Left kidney (tissue), 2 donors: ENCODE data around the gene FAM20B. TPM values are rescaled to one million over a fixed set of nuclear protein-coding genes. Genes with fewer than 3 reads are reported as not detected.

Experiments used
- DNase-seq: peaks from one replicate; pipeline ENCODE4 v3.0.0-alpha.2; 2013
- polyA plus RNA-seq: library from polyadenylated mRNA; unstranded; fragments of 120-200 nt; gene quantifications from one replicate; pipeline ENCODE4 v1.2.1, GENCODE V29; 2013; ENCODE audit not compliant: insufficient read length

Gene FAM20B
- polyA plus RNA-seq, 1 donor, result 47.5 TPM

DNA sequence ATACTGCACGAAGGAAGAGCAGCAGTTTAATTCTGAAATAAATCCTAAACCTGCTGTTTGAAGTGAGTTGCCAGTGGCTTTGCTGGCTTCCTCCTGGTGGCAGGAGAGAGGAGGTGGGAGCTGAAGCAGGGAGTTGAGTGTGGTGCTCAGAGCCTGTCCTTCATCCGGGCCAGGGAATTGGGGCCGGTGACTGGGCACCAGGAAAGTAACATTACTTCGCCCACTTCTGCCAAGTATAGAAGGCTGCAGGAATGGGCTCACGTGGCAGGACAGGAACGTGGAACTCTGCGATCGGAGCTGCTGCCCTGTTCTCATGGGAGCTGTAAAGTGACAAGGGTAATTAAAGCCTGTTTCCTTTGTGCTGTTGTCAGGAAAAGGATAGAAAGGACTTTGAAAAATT lies 64.8 kb downstream of the FAM20B start:
- DNase-seq, result no peak

DNA sequence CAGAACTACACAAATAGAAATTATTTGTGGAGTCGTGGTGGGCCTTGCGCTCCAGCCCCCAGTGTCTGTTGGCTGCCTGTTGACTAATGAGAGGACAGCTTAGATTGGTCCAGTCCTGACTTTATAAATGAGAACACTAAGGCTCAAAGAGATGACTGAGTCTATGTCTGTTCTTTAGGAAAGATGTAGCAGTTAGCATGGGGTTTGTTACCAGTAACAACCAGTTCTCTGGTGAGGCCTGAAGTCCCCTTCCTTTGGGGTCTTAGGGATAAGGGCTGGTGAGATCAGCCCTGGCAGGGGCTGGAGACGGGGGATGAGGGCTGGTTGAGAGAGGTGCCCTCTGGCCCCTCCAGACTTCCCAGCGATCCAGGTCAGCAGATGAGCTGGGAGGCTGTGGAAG lies 65.2 kb downstream of the FAM20B start:
- DNase-seq, result no peak

DNA sequence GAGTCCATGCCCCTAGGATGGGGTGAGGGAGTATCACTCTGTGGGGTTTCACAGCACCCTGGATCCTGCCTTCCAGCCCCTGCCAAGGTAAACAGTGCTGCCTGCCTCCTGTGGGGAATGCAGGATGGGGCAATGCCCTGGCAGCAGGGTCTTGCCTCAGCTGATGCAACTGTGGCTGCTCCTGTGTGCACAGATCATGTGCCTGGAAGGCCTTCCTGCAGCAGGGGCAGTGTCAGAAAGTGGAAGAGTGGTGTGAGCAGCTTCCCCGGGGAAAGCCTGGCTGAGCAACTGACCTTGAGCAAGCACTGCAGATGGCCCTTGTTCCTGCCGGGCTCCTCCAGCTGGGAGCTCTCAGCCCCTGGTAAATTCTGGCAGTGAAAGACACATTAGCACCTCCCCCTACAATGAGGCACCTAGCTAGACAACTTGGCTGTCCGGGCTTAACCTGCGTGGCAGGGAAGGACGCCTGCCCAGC lies 66.0 kb downstream of the FAM20B start:
- no peak for DNase-seq

DNA sequence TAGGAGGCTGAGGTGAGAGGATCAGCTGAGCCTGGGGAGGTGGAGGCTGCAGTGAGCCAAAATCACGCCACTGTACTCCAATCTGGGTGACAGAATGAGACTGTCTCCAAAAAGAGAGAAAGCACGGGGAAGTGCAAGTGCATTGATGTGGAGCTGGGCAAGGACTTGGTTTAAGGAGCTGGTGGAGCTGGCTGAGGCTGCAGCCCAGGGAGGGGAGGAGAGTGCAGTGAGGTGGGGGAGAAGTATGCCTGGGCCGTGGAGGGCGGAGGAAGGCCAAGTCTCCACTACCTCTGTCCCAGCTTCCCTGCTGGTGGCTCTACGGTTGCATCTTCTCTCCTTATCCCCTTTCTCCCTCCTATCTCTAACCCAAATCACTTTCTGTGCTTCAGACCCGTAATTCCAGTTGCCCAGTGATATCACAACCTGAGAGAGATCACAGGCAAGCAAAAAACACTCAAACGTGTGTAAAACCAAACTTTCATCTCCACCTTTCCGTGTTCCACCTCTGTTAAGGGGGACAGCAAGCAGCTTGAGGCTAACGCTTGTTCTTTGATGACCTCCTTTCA lies 67.3 kb downstream of the FAM20B start:
- DNase-seq, result no peak

DNA sequence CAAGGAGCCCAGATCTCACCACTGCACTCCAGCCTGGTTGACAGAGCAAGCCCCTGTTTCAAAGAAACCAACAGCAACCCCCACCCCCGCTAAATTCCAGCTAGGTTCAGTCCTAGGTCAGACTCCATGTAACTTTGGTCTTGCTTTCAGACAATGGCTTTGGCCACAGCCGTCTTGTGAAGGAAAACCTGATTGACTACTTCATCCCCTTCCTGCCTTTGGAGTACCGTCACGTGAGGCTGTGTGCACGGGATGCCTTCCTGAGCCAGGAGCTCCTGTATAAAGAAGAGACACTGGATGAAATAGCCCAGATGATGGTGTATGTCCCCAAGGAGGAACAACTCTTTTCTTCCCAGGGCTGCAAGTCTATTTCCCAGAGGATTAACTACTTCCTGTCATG lies 69.1 kb downstream of the FAM20B start:
- no peak for DNase-seq

DNA sequence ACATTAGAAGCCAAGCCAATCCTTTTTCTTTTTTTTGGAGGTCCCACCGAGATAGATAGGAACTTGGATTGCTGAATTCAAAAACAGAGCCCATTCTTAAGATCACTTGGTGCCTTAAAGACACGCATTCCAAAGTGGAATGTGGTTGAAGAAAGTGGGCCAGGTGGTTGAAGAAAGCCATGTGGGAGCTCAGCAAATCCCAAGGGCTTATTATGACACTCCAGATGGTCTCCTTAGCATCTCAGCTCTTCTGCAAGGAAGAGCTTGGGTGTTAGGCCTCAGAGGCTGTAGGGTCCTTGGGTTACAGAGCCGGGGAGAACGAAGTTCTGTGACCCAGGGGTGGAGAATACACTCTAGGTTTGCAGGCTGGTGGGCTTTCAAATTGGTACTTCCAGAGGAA lies 69.7 kb downstream of the FAM20B start:
- DNase-seq, result no peak

DNA sequence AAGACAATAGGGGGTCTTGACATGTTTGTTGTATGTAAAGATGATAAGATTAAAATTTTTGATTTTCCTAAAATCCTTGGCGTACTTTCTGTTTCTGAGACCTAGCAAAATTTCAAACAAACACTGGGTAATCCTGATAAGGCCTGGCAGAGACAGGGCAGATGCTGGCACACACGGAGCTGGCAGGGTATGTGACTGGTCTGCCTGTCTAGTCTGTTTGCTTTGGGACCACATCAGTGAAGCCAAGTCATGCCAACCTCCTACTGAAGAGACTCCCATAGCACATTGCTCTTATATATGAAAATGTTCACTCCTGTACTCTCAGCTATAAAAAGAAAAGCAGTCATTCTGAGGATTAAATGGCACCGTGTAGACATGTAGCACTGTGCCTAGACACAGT lies 70.2 kb downstream of the FAM20B start:
- DNase-seq, result no peak

DNA sequence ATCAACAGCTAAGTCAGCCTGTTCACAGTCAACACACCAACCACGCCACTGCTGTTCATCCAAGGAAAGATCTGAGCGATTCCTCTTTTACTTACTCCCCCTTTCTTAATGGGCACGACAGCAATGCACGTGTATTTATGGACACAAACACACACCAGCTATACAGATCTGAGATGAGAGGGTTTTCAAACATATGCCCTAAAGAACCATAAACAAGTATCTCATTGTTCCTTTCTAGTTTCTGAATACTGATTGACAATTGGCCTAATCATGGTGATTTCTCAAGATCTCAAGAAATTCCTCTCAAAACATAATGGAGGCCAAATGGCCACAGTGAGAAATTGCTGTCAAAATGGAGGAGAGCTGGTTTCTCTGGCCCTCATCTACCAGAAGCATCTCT lies 74.2 kb downstream of the FAM20B start:
- no peak for DNase-seq

DNA sequence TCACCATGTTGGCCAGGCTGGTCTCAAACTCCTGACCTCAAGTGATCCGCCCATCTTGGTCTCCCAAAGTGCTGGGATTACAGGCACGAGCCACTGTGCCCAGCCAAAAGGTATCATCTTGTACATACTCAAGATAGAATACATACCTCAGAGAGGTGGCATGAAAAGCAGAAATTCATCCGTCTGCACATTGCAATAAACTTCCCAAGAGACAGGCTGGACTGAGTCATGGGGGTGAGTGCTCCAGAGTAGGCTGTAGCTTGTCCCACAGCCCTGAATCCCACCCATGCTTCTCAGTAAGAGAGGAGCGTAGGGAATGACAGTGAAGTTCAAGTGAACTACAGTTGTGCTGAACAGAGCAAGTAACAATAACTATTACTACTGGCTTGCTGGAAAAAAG lies 75.9 kb downstream of the FAM20B start:
- no peak for DNase-seq

DNA sequence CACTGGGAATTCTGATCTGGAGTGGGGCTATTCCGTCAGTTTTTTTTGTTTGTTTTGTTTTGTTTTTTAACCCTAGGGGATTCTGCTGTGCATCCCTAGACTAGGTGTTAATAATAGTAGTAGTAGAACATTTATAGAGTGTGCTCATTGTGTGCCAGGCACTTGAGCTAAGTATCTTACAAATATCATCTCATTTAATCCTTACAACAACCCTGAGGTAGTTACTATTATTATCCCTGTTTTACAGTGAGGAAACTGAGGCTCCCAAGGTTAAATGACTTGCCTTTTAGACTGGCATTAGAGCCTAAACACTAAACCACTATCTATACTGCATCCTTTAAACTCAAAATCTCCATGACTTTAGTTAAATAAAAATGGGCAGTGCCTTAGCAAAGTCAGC lies 78.3 kb downstream of the FAM20B start:
- DNase-seq, result no peak

DNA sequence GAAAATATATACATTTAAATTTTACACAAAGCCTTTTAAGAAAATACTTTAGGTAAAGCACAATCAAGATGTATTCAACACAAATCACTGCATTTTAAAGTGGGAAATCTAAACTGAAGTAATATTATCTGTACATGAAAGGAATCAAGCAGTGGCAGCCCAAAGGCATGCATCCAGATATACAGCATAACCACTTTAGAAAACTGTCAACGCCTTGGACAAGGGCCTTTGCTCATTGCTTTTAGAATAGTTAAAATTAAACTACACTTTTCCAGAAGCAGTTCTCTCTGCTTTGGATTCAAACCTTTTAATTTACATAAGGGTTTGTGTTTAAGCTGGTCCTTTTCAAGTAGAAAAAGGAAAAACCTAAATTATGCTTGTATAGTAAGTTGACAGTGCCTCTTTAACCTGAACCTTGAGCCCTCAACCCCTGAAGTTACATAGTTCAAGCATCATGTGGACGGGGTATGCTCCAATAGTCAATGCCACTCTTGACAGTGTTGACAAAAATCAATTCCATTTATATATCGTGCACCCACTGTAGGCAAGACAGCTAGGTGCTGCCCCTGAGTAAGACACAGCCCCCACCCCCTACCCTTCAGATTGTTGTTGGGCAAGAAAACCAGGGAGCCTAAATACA lies 79.0 kb downstream of the FAM20B start:
- no peak for DNase-seq

DNA sequence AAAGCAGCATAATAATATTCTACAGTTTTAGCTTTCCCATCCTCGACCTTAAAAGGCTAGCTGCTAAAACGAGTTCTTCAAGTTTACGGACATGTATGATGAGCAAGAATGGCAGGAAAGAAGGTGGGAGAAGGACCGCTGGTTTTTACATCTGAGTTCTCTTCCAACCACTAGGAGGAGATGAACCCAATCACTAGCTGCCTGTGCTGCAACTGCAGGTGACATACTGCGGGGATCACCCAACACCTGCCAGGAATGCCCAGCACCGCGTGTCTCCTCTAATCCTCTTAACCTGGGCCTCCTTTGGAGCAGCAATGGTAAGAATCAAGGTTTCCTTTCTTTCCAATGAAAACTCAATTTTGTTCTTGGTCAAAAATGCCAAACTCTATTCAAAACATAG lies 79.7 kb downstream of the FAM20B start:
- DNase-seq, result no peak

DNA sequence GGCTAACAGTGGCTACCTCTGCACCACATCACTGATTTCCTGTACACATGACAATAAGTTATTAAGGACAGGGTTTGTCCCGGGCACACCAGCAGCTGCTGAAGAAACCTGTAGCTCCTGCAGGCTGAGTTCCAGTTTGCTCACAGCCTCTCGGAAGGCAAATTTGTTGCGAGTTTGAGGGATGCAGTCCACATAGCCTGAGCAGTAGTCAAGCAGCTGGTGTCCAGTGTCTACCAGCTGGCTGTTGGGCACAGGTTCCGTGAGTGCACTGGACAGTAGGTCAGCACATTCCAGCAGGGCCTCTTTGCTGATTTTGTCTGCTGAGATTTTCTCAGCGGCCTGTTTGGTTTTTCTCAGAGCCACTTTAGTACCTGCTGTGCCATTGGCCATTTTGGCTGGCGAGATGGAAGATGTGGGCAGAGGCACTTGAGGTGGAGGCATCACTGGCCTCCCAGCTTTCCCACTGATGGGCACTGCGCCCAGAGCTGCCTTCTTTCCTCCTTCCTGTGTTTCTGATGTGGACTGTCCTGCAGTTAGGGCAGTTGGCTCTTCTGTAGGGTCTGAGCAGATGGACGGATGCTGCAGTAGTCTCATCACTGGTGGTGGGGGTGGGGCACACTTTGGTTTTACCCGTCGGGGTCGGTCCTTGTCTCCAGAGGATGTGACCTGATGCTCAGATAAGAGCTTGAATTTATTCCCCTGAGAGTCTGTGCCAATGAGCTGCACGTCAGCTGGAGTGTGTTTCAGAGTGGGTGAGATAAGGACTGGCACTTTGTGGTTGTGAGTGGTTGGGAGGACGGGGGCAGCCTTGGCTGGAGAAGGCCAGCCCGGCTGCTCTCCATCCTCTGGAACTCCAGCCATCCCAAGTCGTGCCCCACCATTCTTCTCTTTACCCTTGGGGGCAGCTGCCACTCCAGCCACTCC lies 82.3 kb downstream of the FAM20B start:
- DNase-seq, result no peak

DNA sequence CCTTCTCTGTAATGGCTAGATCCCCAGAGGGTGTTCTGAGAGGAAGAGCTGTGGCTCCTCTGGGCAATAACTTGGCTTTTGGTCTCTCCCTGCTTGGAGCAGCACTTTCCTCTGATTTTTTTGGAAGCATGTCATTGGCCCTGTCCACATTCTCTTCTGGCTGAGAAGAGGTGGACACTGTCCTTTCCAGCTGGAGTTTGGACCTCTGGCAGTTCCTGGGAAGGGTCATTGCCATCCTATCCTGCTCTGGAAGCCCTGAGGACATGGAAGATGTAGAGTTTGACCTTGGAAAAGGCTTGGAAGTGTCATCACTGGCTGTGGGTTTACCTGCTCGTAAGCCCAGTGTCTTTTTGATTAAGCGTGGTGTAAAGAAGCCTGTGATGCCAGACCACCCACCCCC lies 83.0 kb downstream of the FAM20B start:
- DNase-seq, result no peak

DNA sequence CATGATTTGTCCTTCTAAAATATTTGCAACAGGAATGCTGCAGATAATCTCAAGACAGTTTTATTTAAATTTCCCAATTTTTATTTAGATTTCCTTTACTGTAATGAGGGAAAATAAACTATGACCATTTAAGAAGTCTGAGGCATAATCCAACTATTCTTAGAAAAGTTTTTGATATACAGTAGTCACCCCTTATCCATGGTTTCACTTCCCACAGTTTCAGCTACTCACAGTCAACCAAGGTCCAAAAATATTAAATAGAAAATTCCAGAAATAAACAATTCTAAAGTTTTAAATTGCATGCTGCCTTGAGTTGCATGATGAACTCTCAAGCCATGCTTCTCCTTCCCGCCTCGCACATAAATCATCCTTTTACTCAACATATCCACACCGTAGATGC lies 89.5 kb downstream of the FAM20B start:
- no peak for DNase-seq

DNA sequence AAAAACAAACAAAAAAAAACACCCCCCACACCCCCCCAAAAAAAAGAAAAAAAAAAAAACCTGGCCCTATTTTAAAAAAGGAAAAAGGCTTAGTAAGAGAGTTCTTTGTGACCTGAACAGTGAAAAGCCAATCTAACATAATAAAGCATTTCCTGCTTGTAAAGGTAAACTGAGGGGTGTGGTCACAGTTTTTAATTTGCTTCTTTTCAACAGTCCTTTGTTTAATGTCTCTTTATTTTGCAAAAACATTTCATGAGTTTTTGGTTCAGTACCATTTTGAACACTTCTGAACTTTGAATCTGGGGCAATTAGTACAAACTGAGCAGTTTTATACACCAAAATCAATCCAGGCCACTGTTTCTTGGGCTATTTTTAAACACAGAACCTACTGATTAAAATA lies 93.8 kb downstream of the FAM20B start:
- DNase-seq, result no peak

DNA sequence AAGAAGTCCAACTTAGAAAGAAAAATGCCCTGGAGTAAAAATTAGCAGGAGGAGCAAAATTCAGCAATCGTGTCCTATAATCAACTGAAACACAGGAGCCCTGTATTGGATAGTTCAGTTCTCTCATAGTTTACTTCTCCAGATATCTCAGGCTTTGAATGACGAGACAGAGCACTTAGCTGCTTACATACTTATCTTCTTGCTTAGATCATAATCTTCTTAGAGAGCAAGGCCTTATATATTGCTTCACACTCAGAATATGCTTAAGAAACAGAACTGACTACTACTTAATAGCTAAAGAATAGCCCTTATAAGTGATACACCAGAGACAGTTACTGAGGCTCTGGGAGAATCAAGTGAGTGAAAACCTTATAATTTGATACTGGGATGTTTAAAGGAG lies 95.0 kb downstream of the FAM20B start:
- no peak for DNase-seq

DNA sequence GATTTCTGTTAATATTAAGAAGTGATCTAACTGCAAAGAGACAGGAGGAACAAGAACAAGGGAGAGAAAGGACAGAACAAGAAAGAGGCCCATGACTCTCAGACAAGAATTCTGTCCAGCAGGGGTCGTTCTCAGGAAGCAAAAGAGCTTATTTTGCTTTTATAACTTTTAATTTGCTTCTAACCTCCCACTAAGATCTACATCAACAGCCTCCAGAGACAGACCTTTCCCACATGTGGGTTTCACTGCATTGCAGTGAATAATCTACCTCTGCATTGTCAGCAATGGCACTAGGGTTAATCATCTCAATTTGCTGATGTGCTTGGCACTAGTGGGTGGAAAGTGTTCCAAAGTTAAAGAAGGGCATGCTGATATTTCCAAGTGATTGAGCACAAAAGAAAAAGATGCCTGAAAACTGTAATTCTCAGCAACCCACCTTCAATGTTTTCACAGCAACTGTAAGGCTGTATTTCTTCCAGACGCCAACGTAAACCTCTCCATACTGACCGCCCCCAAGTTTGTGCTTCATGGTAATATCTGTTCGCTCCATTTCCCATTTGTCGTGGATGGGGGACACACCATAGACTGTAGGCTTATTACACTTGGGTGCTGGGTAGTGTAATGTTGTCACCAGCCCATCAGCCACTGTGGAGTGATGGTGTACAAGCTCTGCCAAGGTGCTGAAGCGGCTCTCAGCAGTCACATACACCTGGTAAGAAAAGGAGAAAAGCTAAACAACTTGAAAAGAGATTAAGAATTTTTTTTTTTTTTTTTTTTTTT lies 95.7 kb downstream of the FAM20B start:
- DNase-seq, result peak; percentile 48

DNA sequence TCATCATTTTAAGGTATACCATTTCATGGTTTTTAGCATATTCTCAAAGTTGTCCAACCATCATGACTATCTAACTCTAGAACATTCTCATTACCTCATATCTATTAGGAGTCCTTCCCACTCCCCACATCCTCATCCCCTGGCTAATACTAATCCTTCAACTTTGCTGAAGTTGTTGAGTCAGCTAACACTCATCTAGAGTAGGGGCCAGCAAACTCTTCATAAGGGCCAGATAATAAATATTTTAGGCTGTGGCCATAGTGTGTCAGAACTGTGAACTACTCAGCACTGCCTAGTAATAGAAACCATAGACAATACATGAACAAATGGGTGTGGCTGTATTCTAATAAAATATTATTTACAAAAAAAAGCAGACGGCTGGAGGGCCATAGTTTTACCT lies 99.2 kb downstream of the FAM20B start:
- no peak for DNase-seq
